Lung (tissue), 12 donors: ENCODE results near the gene MAP2K5. TPM values are rescaled to one million over a fixed set of nuclear protein-coding genes. Genes with fewer than 3 reads are reported as not detected.
A peak's percentile ranks its signal among the peaks of the same experiment; 100 is the strongest.

Experiments
- ATAC-seq: fragments of 200-7000 bp; cut with Tn5 transposase; one replicate; pipeline ENCODE4 v1.9.1; 2020; ENCODE audit warnings: moderate number of reproducible peaks; ENCODE audit not compliant: insufficient read depth, low FRiP score
- DNase-seq, 3 donors: peaks; one replicate each; pipeline ENCODE4 v3.0.0-alpha.2; 2013 to 2017
- H3K27ac ChIP-seq, 2 donors: one replicate each; pipeline ENCODE4 v1.5.1; 2013; ENCODE audit warnings: mild to moderate bottlenecking in 2 of 2, moderate library complexity in 2 of 2, control low read depth in 1 of 2, inconsistent platforms in 1 of 2, low read depth in 1 of 2, low read length in 1 of 2
- H3K27me3 ChIP-seq, 3 donors: one replicate each; pipeline ENCODE4 v1.5.1; 2013; ENCODE audit warnings: low read length in 2 of 3; ENCODE audit not compliant: control insufficient read depth in 3 of 3, insufficient read depth in 3 of 3
- H3K36me3 ChIP-seq, 4 donors: one replicate each; pipeline ENCODE4 v1.5.1; 2013; ENCODE audit warnings: low read length in 4 of 4, mild to moderate bottlenecking in 1 of 4, moderate library complexity in 1 of 4; ENCODE audit not compliant: control insufficient read depth in 4 of 4, insufficient read depth in 4 of 4
- H3K4me1 ChIP-seq, 5 donors: one replicate each; pipeline ENCODE4 v1.5.1; 2013; ENCODE audit warnings: low read length in 5 of 5, mild to moderate bottlenecking in 2 of 5, moderate library complexity in 1 of 5; ENCODE audit not compliant: control insufficient read depth in 5 of 5, insufficient read depth in 5 of 5
- H3K4me3 ChIP-seq: one replicate; pipeline ENCODE4 v1.5.1; 2013; ENCODE audit warnings: mild to moderate bottlenecking, control low read depth, moderate library complexity
- H3K9ac ChIP-seq, 2 donors: one replicate each; pipeline ENCODE4 v1.5.1; 2013; ENCODE audit warnings: low read length in 2 of 2, control low read depth in 1 of 2; ENCODE audit not compliant: insufficient read depth in 1 of 2
- H3K9me3 ChIP-seq, 4 donors: one replicate each; pipeline ENCODE4 v1.5.1; 2013; ENCODE audit warnings: low read length in 3 of 4, mild to moderate bottlenecking in 1 of 4, moderate library complexity in 1 of 4; ENCODE audit not compliant: control insufficient read depth in 4 of 4, insufficient read depth in 3 of 4
- CTCF ChIP-seq: IDR thresholded peaks from 2 replicates; pipeline ENCODE4 v1.5.1; 2012; ENCODE audit warnings: mild to moderate bottlenecking; ENCODE audit errors: control extremely low read depth, extremely low read depth
- WGBS, 2 donors: extraction: QIAGEN DNeasy Blood & Tissue Kit; methylation state at CpG; one replicate each; pipeline ENCODE4 v1.1.7; 2013; 5-methylcytosine and 5-hydroxymethylcytosine counted together
- polyA plus RNA-seq, 2 donors: library from polyadenylated mRNA; stranded (reverse); fragments of 200-250 nt; gene quantifications; one replicate each; pipeline ENCODE4 v1.2.1, GENCODE V29; 2013
- total RNA-seq, 2 donors: library from RNA; depleted of rRNA in 1 of 2; stranded (reverse); fragments of >200 nt in 1 of 2; gene quantifications; one replicate each; pipeline ENCODE4 v1.2.1, GENCODE V29; 2014 to 2021
- donor health status: control.
- donor health status: control.
- donor health status: Bipolar disorder and iron deficiency.
- donor health status: healthy.
- donor health status: DM: yes; HTN: yes; CAD: no.

The MAP2K5 gene
- total and polyA plus RNA-seq, 4 donors: 6.3 to 19.1 (median 12.4) TPM

DNA sequence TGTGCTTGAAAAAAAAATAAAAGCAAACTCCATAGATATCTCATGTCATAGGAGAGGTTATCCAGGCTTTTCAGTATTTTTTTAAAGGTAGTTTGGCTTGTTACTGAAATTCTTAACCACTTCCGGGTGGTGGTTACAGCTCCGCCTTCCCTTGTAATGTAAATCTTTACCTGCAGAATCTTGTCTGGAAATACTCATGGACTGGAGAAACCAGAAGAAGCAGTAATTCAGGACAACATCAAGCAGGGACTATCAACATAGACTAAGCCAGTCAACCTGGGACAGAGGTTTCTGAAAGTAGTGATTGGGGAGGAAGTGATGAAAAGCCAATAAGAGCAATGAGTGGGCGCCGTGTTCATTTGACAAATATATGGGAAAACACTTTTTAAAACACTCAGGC is 203.9 kb downstream of the MAP2K5 start:
- Histone ChIP-seq H3K4me3 (no peak overlapping the region), H3K4me1 (peaks cover 0 to 5% (median 0%) of the 10 kb centered on the region in 5 donors), H3K9me3 (no peaks in the 10 kb centered on the region), H3K36me3 (peaks cover 0 to 8% (median 0%) of the 10 kb centered on the region in 4 donors), H3K27ac (no peak overlapping the region), H3K9ac (no peak overlapping the region), H3K27me3 (no peaks in the 10 kb centered on the region)
- peak in 1 of 3 donors; percentile 41 for DNase-seq
- no peak for TF ChIP-seq CTCF
- WGBS, 2 donors: 62 to 76% methylated on average over 4 of the region's 4 CpGs
- no peak for ATAC-seq

GRCh38 chr15:67747921-67748320 is 205.4 kb downstream of the MAP2K5 start:
- DNase-seq: no peak
- Histone ChIP-seq H3K4me1 (peaks cover 0 to 5% (median 0%) of the 10 kb centered on the region in 5 donors), H3K27me3 (no peaks in the 10 kb centered on the region), H3K4me3 (no peak overlapping the region), H3K27ac (no peak overlapping the region), H3K36me3 (peaks cover 0 to 8% (median 0%) of the 10 kb centered on the region in 4 donors), H3K9me3 (no peaks in the 10 kb centered on the region), H3K9ac (no peak overlapping the region)
- 98 to 99% methylated on average over 3 of the region's 3 CpGs for whole genome bisulfite sequencing, 2 donors
- no peak for ATAC-seq
- TF ChIP-seq CTCF: no peak

DNA sequence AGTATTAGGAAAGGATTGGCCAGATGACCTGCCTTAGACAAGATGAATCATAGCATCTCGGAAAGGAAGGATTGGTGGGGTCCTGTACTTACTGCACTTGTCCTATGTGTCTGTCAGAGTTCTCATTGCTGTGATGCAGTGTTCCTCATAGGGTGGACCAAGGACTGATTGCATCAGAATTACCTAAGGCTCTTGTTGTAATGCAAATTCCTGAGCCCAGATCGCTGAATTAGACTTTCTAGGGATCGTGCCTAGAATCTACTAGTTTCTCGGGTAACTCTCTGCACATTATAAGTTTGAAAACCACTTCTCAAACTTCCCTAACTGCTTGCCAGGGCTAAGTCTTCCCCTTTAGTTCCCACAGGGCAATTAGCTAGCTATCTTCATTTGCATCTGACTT is 207.9 kb downstream of the MAP2K5 start:
- TF ChIP-seq CTCF: no peak
- no peak for DNase-seq
- 67 to 75% methylated on average over 4 of the region's 4 CpGs for WGBS, 2 donors
- Histone ChIP-seq H3K27ac (no peak overlapping the region), H3K4me1 (peaks cover 0 to 5% (median 0%) of the 10 kb centered on the region in 5 donors), H3K36me3 (peaks cover 0 to 8% (median under 1%) of the 10 kb centered on the region in 4 donors), H3K4me3 (no peak overlapping the region), H3K27me3 (no peaks in the 10 kb centered on the region), H3K9me3 (no peaks in the 10 kb centered on the region), H3K9ac (no peak overlapping the region)
- no peak for ATAC-seq

- no peak overlapping the region for H3K9ac ChIP-seq
- no peak overlapping the region for H3K4me3 ChIP-seq
- no peak overlapping the region for H3K27ac ChIP-seq
- H3K27me3 ChIP-seq: no peaks in the 10 kb centered on the region
- 69 to 83% methylated on average over 3 of the region's 3 CpGs for WGBS, 2 donors
- no peak for TF ChIP-seq CTCF
- no peaks in the 10 kb centered on the region for H3K9me3 ChIP-seq
- DNase-seq (no peak), ATAC-seq (no peak)
- peaks cover 0 to 4% (median under 1%) of the 10 kb centered on the region in 4 donors for H3K36me3 ChIP-seq
- H3K4me1 ChIP-seq: no peaks in the 10 kb centered on the region
These were observed 211.4 kb downstream of the MAP2K5 start for GRCh38 chr15:67753891-67754290.
